GM12801 (cell line): ENCODE data around the gene KERA.

Source experiments
- TF ChIP-seq, protein P1 (sequence below): IDR thresholded peaks from one replicate; pipeline ENCODE4 v1.5.1; 2011; ENCODE audit warnings: control low read depth; ENCODE audit not compliant: insufficient read length; ENCODE audit errors: extremely low read depth

The KERA gene

DNA sequence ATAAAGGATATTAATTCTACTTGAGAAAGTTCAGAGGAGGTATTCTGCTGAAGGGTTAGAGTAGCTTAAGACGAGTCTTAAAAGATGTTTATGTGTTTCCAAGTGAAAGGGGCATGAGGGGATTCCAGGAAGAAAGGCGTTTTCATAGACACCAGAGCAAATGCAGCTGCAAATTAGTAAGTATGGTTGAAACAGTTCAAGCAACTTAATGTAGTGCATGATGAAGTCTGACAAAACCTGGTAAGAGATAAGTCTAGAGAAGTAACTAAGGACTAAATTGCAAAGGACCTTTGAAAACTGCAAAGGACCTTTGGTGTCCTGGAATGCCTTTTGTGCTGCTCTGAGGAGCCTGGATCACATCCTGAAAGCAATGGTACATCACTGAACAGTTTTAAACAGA, 42.0 kb upstream of the KERA start:
- TF ChIP-seq, protein P1, sequence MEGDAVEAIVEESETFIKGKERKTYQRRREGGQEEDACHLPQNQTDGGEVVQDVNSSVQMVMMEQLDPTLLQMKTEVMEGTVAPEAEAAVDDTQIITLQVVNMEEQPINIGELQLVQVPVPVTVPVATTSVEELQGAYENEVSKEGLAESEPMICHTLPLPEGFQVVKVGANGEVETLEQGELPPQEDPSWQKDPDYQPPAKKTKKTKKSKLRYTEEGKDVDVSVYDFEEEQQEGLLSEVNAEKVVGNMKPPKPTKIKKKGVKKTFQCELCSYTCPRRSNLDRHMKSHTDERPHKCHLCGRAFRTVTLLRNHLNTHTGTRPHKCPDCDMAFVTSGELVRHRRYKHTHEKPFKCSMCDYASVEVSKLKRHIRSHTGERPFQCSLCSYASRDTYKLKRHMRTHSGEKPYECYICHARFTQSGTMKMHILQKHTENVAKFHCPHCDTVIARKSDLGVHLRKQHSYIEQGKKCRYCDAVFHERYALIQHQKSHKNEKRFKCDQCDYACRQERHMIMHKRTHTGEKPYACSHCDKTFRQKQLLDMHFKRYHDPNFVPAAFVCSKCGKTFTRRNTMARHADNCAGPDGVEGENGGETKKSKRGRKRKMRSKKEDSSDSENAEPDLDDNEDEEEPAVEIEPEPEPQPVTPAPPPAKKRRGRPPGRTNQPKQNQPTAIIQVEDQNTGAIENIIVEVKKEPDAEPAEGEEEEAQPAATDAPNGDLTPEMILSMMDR, result no peak

- TF ChIP-seq, protein P1, result no peak
Observed at GRCh38 chr12:91099341-91099740, 41.5 kb upstream of the KERA start.

DNA sequence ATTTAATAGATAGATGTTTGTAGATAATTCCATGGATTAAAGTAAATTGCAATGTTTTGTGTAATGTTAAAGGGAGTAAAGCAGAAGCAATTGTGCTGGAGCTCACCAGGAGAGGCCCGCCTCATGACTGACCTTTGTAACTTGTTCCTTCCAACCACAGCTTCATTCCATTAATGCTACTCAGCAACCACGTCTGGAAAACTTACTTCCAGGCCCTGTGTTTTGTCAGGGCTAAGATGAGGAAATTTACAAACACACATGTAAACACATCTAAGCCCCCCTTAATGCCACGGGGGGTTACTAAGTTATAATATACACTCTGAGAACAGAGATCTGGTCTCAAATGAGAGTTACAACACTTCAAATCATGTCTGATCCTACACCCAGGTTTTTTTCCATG, 41.1 kb upstream of the KERA start:
- TF ChIP-seq, protein P1, result no peak

DNA sequence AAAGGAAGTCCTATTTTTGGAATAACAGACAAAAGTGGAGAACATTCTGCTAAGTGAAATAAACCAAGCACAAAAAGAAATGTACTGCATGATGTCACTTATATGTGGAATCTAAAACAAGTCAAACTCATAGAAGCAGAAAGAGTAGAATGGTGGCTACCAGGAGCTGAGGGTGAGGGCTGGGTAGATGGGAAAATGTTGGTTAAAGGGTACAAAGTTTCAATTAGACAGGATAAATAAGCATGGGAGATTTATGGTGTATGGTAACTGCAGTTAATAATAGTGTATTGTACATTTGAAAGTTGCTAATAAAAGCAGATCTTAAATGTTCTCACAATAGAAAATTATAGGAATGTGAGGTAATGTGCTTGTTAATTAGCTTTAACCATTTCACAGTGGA, 40.6 kb upstream of the KERA start:
- TF ChIP-seq, protein P1, result no peak

DNA sequence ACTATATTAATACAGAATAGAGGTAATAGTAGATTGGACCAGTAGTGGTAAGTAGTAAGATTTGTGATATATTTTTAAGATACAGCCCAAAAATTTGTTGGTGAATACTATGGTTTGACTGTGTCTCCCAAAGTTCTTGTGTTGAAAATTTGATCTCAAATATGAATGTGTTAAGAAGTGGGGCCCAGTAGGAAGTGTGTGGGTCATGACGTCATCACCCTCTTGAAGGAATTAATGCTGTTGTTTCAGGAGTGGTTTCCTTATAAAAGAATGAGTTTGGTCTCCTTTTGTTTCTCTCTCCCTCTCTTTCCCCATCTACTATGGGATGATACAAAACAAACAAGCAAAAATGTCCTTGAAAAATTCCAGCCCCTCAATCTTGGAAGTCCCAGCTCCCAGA, 37.1 kb upstream of the KERA start:
- TF ChIP-seq, protein P1, result no peak

- TF ChIP-seq, protein P1, result no peak
Observed at GRCh38 chr12:91094032-91094662, 36.3 kb upstream of the KERA start.

DNA sequence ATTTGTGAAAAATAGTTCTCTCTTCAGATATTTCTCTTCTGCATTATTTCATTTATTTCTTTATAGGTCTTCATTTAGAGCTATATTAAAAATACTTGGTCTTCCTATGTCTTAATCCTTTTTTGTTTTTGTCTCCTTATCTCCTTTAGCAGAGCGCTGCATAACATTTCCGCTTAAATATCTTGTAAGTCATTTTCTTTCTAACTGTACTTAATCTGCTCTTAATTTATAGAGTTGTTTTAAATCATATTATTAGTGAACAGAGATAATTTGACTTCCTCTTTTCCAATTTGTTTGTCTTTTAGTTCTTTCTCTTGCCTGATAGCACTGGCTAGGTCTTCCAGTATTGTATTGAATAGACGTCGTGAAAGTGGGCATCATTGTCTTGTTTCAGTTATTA, 35.5 kb upstream of the KERA start:
- TF ChIP-seq, protein P1, result no peak
